GM10847 (cell line): ENCODE results near the gene C7.

Experiments
- POLR2A ChIP-seq: IDR thresholded peaks from 2 replicates; pipeline ENCODE4 v1.6.1; 2011; ENCODE audit not compliant: insufficient read length; ENCODE audit errors: extremely low read depth

Gene C7

DNA sequence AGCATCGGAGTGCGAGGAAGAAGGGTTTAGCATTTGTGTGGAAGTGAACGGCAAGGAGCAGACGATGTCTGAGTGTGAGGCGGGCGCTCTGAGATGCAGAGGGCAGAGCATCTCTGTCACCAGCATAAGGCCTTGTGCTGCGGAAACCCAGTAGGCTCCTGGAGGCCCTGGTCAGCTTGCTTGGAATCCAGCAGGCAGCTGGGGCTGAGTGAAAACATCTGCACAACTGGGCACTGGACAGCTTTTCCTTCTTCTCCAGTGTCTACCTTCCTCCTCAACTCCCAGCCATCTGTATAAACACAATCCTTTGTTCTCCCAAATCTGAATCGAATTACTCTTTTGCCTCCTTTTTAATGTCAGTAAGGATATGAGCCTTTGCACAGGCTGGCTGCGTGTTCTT lies 72.1 kb downstream of the C7 start:
- no peak for TF ChIP-seq POLR2A

DNA sequence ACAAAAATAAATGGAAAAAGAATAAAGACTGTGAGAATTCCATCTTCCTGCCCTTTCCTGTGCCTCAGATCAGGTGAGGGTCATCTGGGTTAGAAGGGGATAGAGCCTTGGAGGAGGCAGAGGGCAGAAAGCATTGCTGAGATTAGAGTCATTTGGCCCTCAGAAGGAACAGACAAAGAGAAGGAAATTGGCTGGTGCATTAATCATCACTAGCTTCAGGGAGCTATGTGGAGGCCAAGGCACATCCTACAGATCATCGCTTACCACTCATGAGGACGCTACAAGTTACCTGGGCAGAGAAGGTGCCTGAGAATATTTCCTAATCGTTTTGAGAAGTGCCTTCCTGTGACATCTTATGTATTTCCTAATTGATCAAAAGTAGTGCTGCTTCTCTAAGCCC lies 74.5 kb downstream of the C7 start:
- no peak for TF ChIP-seq POLR2A

DNA sequence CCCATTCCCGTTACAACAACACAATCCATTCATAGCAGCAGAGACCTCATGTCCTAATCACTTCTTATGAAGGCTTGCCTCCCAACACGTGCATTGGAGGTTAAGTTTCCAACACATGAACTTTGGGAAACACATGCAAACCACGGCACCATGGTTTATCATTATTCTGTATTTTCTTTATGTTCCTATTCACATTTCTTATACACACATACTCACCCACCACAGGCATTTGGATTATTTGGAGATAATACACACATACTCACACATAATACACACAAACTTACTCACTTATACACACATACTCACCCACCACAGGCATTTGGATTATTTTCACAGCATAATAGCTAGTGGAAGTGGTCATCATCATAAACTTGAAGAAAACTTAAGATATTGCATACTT lies 75.6 kb downstream of the C7 start:
- no peak for TF ChIP-seq POLR2A

DNA sequence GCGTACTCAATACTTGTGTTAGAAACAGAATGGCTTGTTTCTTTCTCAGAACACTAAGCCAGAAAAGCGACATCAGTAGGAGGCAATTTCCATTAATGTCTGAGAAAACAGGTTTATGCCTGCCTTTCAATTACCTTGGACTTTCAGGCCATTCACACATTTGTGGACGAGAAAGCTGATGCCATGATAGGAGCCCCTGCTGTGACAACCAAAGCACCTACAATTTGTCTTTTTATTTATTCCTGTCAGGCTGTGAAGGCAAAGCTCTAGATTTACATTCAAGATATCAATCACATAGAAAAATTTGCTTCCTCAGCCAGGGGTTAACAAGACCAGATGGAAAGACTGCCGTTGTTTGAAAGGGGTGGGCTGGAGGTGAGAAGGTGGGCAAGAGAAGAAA lies 76.2 kb downstream of the C7 start:
- TF ChIP-seq POLR2A = no peak

DNA sequence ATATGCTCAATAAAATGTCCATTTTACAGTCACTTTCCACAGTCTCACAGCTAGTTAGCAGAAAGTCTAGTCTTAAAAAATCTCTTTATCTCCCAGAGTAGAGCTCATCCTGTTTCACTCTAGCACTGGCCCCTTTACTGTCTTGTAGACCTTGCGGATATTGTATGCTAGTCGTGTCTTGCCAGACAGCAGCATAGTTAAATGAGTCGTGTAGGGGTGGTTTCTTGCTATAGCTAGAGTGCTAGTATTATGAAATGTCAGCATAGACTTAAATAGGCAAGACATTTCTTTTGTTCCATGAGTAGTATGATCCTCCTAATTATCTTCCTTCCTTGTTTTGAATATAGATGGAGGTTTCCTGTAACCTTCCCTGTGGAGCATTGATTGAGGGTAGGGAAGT lies 77.4 kb downstream of the C7 start:
- TF ChIP-seq POLR2A = no peak

DNA sequence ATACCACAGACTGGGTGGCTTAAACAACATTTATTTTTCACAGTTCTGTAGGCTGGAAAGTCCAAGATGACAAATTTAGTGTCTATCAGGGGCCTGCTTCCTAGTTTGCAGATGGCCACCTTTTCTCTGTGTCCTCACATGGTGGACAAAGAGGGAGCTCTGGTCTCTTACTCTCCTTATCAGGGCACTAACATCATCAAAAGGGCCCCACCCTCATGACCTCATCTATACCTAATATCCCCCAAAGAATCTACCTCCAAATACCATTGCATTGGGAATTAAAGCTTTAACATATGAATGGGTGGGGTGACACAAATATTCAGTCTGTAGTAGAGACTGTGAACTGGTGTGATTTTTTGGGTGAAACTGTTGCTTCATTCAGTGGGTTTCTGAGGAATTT lies 78.1 kb downstream of the C7 start:
- no peak for TF ChIP-seq POLR2A

DNA sequence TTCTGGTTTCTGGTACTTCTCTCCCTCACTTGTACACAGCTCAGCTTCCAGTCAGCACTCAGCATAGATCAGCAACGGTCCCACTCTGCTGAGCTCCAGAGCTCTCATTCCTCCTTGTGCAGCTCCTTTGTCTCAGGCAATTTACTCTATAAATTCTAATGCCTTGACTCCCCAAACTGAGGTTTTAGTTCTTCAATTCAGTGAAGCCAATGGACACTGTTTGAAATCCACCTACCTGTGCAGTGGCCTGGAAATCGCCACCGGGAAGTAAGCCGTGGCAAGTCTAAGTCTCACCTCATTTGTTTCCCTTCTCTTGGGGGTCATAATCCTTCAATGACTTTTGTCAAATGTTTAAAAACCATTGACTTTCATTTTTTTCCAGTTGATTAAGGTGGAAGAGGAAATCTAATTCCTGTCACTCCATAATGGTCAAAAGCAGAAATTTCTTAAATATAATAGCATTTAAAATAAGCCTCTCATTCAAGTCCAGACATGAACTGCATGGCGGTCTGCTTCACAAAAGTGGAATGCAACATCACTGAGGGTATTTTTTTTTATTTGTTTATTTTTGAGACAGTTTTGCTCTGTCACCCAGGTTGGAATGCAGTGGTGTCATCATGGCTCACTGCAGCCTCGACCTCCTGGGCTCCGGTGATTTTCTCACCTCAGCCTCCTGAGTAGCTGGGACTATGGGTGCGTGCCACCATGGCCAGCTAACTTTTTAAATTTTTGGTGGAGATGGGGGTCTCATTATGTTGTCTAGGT lies 79.6 kb downstream of the C7 start:
- TF ChIP-seq POLR2A = no peak

DNA sequence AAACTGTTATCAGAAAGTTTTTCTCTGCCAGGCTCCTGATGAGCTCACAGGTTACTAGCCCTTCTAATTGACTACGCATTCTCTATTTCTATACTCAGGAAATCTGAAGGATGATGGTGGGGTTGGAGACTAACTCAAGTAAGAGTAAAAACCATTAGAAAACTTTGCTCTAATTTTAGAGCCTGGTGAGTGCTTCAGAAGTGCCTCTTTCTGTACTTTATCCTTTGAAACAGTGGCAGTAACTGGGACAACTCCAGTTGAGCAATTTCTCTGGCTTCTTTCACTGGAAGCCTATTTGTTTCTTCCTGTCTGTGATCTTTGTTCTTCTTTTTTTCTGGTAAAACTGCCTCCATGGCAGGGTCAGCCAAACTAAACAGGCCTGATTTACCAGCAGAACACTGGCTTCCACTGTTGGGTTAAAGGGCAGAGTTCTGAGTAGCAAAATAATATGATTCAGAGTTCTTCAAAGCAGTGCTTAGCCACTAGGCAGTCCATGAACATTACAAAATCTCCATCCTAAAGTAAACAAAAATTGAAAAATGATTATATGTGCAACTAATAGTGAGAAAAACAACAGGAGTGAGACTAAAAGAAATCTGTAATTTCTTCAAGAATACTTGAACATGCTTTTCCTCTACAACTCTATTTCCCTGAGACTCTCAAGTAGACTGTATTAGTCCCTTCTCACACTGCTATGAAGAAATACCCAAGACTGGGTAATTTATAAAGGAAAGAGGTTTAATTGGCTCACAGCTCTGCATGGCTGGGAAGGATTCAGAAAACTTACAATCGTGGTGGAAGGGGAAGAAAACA lies 82.1 kb downstream of the C7 start:
- TF ChIP-seq POLR2A = no peak

DNA sequence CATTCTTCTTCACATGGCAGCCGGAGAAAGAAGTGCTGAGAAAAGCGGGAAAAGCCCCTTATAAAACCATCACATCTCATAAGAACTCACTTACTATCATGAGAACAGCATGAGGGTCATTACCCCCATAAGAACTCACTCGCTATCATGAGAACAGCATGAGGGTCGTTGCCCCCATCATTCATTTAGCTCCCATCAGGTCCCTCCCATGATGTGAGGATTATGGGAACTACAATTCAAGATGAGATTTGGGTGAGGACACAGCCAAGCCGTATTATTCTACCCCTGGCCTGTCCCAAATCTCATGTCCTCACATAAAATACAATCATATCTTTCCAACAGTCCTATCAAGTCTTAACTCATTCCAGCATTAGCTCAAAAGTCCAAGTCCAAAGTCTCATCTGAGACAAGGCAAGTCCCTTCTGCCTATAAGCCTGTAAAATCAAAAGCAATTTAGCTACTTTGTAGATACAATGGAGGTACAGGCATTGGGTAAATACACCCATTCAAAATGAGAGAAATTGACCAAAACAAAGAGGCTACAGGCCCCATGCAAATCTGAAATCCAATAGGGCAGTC lies 82.8 kb downstream of the C7 start:
- TF ChIP-seq POLR2A = no peak

DNA sequence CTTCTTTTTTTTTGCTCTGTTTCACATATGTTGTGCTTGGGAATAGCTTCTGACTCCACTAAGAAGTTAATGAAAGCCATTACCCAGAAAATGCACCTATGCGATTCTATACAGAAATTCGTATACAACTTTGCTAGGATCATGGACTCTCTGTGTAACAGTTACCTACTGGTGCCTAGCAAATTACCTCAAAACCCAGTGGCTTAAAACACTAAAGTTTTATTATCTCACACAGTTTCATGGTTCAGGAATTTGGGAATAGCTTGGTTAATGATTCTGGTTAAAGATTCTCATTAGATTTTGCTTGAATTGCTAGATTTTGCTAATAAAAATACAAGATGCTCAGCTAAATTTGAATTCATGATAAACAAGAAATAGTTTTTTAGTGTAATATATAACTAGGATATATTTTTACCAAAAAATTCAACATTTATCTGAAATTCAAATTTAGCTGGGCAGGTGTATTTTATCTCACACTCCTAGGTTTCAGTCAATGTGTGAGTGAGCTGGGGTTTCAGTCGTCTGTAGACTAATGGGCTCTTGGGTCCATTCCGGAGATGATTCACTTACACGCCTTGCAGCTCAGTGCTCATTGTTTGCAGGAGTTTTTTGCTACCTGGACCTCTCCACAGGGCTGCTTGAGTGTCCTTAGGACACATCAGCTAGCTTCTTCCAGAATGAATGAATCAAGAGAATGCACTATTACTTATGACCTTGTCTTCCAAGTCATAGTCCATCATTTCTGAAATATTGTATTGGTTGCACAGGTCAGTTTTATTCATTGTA lies 86.7 kb downstream of the C7 start:
- no peak for TF ChIP-seq POLR2A

DNA sequence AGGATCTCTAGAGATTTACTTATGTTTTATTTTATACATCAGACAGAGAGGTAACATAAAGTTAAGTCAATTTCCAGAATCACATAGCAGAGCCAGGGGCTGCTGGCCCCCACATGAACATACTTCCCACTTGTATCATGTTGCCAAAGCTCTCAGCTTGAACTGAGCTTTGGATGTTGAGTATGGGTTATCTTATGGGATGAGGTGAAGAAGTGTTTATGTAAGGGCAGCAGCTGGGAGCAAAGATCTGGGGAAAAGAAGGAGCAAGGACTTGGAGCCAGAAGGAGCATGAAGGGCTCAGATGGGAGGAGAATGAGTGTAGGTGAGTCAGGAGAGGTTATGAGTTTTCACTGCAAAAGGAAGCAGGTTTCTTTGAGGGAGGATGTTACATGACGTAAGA lies 89.8 kb downstream of the C7 start:
- no peak for TF ChIP-seq POLR2A

DNA sequence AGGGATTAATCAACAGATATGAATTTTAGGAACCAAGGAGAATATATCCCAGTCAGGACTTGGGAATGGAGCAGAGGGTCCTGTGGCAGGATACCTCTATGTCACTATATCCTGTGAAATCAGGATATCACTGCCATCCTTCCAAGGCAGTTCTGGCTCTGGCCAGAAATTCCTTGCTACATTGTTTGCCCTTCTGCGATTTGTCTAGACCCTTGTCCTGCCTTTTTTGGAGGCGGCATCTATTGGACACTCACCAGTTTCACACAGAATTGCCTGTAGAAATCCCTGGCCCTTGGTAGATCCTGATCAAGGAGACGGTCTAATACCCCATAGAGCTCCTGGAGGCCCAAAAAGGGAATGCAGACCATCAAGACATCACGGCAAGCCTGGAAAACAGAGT lies 90.7 kb downstream of the C7 start:
- TF ChIP-seq POLR2A = no peak

DNA sequence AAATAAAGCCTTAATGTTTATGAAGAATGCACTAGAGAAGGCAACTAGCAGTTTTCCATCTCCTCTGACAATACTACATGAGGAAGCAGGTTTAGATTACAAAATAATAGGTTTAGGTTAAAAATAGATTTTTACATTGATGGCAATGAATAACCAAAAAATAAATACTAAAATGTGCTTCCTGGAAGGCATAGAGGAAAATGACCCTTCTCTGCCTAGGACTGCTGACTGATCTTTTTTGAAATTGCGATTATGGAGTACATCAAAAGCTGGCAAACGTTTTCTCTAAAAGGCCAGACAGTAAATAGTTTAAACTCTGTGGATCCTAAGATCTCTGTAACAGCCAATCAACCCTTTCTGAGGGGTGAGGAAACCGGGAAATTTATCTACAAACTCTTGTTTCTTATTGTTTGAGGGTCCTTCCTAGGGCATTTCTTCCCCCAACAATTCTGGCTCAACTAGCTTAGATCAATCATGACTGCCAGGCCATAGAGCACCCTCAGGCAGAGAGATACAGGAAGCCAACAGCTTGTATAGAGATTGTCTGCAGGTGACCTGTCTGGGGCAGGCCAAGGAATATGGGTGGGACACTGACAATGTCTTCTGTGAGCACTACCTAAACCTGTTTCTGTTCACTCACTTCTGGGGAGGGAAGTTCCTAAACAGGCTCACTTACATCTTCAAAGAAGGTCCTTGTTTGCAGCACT lies 94.5 kb downstream of the C7 start:
- TF ChIP-seq POLR2A = no peak

DNA sequence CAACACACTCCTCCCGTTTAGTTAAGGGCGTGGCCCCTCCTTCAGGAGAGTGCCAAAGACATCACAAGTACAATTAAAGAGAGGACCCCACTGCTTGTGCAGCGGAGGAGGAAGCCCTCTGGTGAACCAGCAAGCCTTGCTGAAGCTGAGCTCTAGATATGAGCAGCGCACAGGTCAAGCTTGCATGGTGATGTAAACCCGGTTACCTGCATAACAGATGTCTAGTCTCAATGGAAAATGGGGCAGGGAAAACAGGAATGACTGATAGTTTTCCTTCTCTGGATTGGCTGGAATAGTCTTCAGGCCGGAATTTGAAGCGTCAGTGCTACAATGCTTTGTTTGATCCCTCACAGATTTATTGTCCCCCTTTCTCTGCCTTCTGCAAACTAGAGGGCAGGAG lies 95.6 kb downstream of the C7 start:
- TF ChIP-seq POLR2A = no peak

DNA sequence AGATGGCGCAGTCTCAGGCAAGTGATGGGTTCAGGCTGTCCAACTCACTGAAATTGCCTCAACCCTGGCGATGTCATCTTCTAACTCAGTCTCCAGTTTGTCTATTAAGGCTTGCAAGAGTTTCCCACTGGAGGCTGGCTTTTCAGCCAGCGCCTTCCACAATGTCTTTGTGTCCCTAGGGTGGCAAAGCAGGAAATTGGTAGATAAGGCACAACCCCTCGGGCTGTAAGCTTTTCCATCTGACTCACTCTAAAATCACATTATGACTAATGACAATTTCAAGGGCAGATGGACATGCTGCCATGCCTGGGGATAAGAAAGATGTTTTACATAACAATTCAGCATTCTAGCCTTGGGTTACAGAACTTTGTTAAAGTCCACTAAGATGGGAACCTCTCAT lies 99.9 kb downstream of the C7 start:
- no peak for TF ChIP-seq POLR2A
